C4-2B (cell line): ENCODE measurements around the gene ATP1A4.

Source experiments
- CTCF ChIP-seq: fragments of 450-650 bp; conservative IDR thresholded peaks from 2 replicates; pipeline ENCODE4 v1.5.1; 2017; ENCODE audit warnings: mild to moderate bottlenecking
- ZFX ChIP-seq: fragments of 450-650 bp; IDR thresholded peaks from 2 replicates; pipeline ENCODE4 v1.6.1; 2017

GRCh38 chr1:160196143-160196542 lies 44.7 kb downstream of the ATP1A4 start:
- TF ChIP-seq CTCF (no peak), ZFX (no peak)
